HG02943 (cell line): ENCODE measurements around the gene CALML3.

ENCODE experiments used
- ATAC-seq: cut with Tn5 transposase; IDR thresholded peaks from one replicate; pipeline ENCODE4 v1.9.1; 2021; ENCODE audit warnings: mild to moderate bottlenecking, low read depth, moderate library complexity; ENCODE audit not compliant: unreplicated experiment

CALML3 gene

DNA sequence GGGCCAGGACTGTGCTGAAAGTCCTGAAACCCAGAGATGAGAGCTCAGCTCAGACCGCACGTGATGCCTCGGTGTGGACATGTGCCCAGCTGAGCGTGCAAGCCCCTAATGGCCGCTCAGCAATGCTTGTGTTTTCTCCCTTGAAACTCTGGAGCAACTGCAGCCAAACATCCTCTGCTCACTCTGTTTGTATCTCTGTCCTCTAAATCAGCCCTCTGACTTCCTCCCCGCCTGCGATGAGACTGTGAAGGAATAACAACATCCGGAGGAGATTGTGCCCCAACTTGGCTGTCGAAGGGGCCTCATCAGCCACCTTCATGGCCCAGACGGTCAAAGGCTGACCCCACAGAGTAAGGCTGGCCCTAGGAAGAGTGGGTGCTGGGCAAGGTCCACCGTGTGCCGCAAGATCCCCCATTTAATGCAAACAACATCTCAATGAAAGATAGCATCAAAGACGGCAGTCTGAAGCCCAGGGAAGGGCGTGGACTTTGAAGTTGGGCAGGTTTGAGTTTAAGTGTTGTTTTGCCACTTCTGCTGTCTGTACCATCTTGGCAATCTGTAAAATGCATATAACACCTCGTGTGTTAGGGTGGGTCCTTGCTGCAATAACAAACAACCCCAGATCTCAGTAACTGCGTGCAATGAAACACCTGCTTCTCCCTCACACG lies 39.9 kb downstream of the CALML3 start:
- no peak for ATAC-seq

DNA sequence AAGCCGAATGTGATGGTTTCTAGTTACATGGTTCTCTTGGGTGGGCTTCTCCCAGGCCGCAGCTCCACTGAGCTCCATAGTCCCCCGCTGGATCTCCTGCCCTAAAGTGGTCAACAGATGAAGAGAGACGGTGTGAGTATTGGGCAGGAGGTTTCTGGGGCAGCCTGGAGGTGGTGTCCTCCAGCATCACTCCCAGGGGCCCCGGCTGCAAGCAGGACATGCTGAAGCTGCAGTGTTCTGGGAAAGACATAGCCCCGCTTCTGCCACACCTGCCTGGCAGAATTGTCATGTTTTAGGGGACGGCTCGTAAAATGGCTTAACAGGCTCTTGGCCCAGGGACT lies 40.4 kb downstream of the CALML3 start:
- no peak for ATAC-seq

DNA sequence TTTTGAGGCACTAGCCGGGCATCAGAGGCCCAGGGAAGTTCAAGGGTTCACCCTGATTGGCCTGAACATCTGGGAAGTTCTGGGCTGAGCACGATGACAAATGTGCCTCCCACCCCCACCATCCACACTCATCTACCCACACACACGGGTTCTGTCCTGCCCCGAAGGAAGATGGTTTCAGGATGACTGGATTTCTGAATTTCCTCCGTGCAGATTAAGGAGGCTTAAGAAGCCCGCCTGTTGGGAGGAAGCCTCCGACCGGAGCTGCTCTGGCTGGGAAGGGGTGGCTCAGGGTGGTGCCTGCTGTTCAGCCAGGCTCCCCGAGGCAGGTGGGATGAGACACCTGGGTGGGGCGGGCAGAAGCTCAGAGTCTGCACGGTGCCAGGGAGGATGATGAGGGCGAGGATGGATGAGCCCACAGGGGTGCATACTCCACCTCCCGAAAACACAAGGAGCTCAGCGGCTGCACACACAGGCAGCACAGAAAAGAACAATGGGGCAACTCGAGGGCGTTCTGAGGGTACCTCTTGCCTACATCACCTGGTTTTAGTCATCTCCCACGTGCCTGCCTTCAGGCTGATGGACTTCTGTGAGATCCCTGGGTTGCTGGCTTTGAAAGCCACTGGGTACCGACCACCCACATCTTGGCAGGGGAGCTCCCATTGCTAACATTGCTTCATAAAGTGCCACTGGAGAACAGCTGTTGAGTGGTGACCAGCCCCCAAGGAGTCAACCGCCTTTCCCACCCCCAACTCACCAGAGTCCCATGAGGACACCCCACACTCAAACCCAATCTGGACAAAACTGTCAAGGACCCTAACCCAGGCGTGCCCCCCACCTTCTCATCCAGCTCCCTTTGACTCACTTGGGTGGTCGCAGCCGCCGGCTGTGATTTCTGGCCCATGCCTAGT lies 41.2 kb downstream of the CALML3 start:
- ATAC-seq: no peak

DNA sequence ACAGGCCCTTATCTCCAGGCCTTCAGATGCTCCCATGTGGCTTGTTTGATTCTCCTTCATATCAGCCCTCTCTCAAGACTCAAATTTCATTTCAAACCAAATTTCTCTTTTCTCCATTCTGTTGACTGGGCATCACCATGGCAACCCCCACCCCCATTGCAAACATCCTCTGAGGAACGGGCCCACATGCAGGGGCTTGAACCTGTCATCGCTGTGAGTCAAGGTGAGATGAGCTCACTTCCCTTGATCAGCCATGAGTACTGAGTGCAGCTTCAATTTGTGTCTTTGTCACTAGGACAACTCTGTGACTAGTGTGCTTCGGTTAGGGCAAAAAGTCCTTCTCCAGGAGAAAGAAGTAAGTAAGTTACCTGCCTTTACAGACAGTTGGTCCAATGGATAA lies 41.9 kb downstream of the CALML3 start:
- ATAC-seq: no peak

DNA sequence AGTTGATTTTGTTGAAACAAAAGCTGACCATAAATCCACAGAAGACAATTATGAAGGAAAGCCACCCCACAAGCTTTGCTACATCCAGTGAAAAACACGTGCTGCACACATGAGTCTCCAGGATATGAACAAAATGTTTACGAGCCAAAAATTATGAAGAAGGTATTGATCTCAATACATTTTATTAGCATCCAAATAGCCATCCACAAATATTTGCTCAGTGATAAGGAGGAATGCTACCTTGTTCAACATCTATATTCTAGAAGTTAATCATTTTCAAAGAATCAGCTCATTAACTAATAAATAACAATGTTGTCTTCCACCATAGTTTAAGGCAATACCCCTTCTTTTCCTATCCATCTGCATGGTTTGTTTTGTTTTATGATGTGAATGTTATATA lies 42.7 kb downstream of the CALML3 start:
- no peak for ATAC-seq

DNA sequence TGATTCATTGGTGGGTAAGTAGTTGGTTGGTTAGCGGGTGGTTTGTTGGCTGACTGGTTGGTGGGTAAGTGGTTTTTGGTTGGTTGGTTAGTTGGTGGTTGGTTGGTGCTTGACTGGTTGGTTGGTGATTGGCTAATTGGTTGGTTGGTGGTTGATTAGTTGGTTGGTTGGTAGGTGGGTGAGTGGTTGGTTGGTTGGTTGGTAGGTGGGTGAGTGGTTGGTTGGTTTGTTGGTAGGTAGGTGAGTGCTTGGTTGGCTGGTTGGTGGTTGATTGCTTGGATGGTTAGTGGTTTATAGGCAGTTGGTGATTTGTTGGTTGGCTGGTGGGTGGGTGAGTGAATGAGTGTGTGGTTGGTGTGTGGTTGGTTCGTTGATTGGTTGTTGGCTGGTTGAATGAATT lies 44.2 kb downstream of the CALML3 start:
- ATAC-seq: no peak

DNA sequence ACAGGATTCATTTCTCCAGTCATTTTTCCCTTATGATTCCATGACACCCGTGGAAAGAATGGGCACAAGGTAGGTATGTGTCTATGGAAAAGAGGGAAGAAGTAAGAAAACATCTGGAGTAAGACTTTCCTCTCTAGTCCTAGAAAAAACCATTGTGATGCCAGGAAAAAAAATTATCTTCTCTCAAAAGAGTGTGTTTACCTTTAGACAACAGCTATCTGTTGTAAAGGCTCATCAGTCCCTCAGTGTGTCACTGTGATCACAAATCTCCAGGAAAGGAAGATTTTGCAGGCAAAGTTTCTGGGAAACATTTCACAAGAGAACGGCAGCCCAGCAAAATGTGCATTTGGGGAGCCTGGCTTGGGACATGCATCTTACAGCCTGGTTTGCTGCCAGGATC lies 44.8 kb downstream of the CALML3 start:
- ATAC-seq: no peak

DNA sequence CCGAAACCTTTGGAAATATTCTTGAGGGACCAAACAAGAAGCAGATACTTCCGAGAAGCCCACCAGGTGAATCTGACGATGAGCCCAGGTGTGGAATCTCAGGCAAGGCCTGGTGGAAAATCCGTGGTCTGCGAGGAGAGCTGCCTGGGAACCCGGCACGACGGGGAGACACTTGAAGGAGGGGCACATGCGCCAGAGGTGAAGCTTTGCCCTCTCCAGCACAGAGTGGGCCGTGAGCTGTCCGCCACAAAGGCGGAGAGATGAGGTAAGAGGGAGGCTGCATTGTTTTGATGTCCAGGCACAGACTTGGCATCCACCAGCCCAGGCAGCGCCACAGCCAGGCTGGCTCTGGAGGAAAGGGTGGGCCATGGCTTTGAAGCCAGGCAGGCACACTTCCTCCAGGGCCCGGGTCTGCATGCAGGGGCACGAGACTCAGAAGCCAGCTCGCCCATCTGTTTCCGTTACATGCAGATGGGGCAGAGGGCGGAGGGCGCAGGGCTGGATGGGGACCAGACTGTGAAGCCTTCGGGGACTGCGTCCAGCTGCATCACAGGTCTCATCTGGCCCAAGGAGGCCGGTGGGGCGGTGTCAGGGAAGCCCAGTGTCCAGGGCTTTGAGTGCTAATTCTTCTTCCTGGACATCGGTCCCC lies 45.4 kb downstream of the CALML3 start:
- no peak for ATAC-seq

DNA sequence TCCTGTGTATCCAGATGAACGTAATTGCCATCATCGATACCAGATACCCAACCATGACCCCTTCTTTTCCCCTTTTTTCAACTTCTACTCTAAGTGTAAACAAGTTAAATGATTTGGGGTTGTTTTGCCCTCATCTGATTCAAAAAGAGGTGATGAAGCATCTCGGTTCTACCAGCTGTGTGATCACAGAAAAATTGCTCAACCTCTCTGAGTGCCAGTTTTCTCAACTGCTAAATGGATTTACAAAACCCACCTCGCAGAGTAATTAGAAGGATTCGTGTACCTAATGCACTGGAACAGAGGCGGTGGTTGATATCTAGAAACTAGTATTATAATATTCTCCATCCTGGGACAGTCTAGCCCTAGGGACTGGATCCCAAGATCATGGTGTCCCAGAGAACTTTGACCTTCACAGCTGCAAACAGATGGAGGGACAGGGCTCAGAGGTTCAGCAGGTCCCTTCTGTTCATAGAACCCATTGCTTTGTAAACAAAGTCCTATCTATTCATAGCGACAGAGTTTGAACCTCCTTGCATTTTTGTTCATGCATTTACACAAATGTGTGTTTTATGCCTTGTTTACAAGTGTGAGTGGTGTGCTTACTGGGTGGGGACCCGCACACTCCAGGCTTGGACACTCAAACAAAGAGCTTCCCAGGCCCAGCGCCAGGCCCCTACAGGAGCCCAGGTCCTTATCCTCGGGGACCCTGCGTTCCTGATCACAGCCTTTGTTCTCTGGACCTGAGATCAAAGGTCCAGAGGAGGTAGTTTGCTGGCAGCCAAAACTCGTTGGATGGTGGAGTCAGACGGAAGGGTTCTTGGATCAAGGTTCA lies 46.4 kb downstream of the CALML3 start:
- ATAC-seq: no peak

DNA sequence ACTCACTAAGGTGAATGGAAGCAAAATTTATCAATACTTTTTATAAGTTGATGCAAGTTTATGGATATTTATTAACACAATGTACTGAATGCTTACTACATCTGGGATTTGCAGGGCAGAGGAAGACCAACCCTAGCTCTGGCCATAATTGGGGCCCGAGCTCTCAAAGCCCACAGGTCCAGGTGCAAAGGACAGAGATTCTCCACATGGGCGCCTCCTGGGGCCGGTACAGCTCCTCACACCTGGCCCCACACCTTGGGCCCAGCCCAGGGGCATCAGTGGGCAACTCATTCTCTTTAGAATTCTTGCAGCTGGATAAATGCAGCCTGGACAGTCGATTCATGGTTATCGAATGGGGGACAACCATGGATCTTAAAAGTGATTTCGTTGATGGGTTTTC lies 47.1 kb downstream of the CALML3 start:
- no peak for ATAC-seq

DNA sequence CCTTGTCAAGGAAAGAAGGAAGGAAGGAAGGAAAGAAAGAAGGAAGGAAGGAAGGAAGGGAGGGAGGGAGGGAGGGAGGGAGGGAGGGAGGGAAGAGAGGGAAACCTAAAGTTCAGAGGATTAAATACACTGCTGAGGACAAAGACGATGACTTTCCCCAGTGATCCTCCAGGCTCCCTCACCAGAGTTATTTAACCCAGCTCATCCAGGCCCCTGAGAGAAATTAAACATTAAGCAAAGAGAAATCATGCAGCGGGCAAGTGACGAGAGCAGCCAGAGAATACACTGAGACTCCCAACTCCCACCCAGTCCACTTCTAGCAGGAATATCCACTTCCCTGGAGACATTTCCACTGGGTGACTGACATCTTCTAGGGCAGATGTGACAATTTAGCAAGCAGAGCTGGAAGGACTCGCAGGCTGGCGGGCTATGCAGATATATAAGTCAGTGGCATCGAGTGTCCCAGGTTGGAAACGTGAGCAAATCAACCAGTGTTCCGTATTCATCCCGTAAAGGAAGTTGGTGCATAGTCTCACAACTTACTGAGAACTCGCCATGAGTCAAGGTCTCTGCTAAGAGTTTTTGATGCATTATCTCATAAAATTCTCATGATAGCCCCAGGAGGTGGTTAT lies 48.7 kb downstream of the CALML3 start:
- no peak for ATAC-seq

DNA sequence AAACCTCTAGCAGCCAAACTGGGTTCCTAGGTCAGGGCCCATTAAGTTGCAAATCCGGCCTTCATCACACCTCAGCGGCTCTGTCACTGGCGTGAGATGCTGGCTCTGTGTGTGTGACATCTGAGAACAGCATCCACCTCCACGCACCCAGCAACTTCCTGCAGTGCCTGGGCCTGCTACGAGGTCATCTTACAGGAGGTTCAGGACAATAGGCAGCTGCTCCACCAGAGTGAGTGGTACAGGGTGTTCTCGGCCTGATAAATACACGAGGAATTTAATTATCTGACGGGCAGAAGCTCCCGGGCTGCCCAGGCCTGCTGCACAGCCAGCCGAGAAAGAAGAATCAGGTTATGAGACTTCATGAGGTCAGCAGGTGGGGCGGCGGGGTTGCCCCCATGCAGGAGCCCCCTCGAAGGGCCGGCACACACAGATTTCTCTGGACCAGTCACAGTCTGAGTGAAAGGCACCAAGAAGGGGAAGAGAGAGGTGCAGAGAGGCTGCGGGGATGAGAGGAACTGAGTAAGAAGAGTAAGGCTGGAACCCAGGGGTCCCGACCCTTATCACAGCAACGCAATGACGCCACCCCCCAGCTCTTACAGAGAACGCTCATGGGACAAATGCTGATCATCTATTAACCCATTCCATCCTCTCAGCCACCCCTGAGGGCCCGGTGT lies 49.3 kb downstream of the CALML3 start:
- ATAC-seq: no peak

DNA sequence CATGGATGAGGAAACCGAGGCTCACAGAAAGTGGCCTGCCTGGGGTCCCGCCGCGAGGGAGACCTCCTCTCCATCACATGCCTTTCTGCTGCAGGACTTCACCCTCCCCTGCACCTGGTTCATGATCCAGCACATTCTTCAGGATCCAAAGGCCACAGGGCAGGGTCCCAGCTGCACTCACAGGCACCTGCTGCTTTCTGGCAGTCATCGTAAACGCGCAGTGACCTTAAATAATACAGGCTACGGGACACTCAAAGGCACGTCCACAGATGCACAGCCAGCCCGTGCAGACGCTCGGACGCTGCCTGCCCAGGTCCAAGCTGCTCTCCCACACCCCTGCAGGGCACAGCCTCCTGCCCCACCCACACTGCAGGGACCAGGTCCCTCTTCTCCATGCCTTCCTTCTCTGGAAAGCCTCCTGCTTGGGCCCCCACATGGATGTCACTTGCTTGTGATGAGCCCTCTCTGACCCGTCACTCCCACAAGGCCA lies 49.9 kb downstream of the CALML3 start:
- ATAC-seq: no peak

DNA sequence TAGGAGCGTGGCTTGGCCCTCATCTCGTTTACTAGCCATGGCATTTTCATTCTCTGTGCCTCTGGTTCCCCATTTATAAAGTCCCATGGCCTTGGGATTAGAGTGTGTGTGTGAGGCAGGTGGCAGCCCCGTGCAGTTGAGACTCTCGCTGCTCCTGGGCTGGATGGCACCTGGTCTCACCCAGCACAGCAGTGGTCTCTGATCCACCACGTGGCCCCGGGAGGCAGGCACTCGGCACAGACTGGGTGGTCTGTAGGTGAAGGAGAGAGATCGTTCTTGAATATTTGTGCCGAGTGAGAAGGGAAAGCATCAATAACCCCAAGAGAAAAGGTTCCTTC lies 50.4 kb downstream of the CALML3 start:
- no peak for ATAC-seq

DNA sequence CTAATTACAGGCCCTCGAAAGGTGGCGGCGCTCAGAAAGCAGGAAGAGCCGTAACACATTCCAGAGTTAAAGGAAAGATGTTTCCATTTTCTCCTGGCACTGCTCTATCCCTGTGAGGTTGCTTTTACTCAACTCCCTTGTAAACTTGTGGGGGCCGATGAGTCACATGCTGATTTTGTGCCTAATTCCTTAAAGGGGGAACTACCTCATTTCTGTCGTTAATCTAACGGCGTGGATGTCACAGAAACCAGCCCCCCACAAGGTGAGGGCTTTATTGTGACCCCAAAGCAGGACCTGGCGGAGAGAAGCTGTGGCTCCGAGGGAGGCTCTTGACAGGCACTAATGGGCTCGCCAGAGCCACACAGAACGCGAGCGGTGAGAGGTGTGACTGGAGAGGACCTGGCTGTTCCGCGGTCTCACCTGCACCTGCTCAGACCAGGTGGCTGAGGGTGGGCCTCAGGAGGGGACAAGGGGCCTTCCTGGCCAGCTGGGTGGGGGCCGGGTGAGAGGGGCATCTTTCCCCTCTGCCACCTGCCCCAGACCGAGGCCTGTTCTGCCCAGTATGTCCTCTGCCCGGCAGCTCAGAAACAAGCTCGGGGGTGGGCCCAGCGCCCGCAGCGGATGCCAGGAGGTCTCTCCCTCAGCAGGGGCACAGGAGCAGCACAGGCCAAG lies 50.9 kb downstream of the CALML3 start:
- ATAC-seq: no peak

DNA sequence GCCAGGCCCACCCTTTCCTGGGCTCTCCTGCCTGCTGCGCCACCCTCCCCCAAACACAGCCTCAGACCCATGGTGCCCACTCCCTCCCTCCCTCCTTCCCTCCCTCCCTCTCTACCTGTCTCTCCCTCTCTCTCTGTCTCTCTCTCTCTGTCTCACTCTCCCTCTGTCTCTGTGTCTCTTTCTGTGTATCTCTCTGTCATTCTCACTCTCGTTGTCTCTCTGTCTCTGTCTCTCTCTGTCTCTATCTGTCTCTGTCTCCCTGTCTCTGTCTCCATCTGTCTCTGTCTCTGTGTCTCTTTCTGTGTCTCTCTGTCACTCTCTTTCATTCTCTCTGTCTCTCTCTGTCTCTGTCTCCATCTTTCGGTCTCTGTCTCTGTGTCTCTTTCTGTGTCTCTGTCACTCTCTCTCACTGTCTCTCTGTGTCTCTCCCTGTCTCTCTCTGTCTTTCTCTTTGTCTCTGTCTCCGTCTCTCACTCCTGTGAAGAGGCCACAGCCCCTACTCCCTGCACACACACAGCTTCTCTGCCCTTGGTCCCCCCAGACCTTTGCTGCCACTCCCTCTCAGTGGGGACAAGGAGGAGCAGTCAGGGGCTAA lies 51.5 kb downstream of the CALML3 start:
- no peak for ATAC-seq
